IMR-90 (cell line): ENCODE results near the gene MET. TPM values are rescaled to one million over a fixed set of nuclear protein-coding genes. Genes with fewer than 3 reads are reported as not detected.

Experiments
- ATAC-seq: fragments of 200-7000 bp; cut with Tn5 transposase; 2 replicates; pipeline ENCODE4 v1.9.1; 2020; ENCODE audit warnings: low read depth, mild to moderate bottlenecking, moderate library complexity
- BruUV-seq: library from RNA; stranded (reverse); fragments of 400-500 nt; replicated peaks from 2 replicates; lab custom pipeline; 2021; lab: Mats Ljungman, UMichigan
- CTCF ChIA-PET: fragments of 300-600 bp; formaldehyde crosslinking; extraction: SDS; loops from one replicate; lab custom pipeline; 2021; ENCODE audit warnings: antibody characterized with exemption; lab: Yijun Ruan, JAX
- POLR2A ChIA-PET: fragments of 300-600 bp; sonication (Branson Sonifier 250); formaldehyde crosslinking; loops from one replicate; lab custom pipeline; 2022; ENCODE audit warnings: antibody characterized with exemption; ENCODE audit not compliant: unreplicated experiment; lab: Charles Lee
- DNase-seq: peaks from one replicate; pipeline ENCODE4 v3.0.0; 2013
- H2AFZ ChIP-seq: replicated peaks from 2 replicates; pipeline ENCODE3; 2013; ENCODE audit warnings: low read length, mild to moderate bottlenecking; ENCODE audit not compliant: poor library complexity
- H2AK5ac ChIP-seq: 2 replicates; pipeline ENCODE4 v1.6.1; 2013; ENCODE audit warnings: low read depth, low read length, inconsistent platforms
- H2AK9ac ChIP-seq: replicated peaks from 2 replicates; pipeline ENCODE3; 2013; ENCODE audit warnings: mild to moderate bottlenecking, low read depth, low read length, moderate library complexity; ENCODE audit not compliant: poor library complexity
- H2BK120ac ChIP-seq: 2 replicates; pipeline ENCODE4 v1.6.1; 2013; ENCODE audit warnings: low read depth, low read length, inconsistent platforms
- H2BK15ac ChIP-seq: 3 replicates; pipeline ENCODE4 v1.6.1; 2013; ENCODE audit warnings: low read depth, low read length, inconsistent platforms
- H2BK20ac ChIP-seq: 2 replicates; pipeline ENCODE4 v1.6.1; 2013; ENCODE audit warnings: low read depth, mild to moderate bottlenecking, inconsistent platforms, low read length, moderate library complexity
- H2BK5ac ChIP-seq: 2 replicates; pipeline ENCODE4 v1.6.1; 2013; ENCODE audit warnings: mild to moderate bottlenecking, low read depth, low read length, inconsistent platforms; ENCODE audit not compliant: poor library complexity, severe bottlenecking
- H3K14ac ChIP-seq: replicated peaks from 2 replicates; pipeline ENCODE4 v1.6.1; 2013; ENCODE audit warnings: low read depth, low read length, inconsistent platforms
- H3K18ac ChIP-seq: 2 replicates; pipeline ENCODE4 v1.6.1; 2013; ENCODE audit warnings: low read depth, low read length, control low read depth
- H3K23ac ChIP-seq: 2 replicates; pipeline ENCODE4 v1.6.1; 2013; ENCODE audit warnings: low read depth, low read length, inconsistent platforms
- H3K27ac ChIP-seq: 2 replicates; pipeline ENCODE4 v1.5.1; 2013; ENCODE audit warnings: mild to moderate bottlenecking, control low read depth, low read length; ENCODE audit not compliant: insufficient read depth
- H3K27me3 ChIP-seq: 2 replicates; pipeline ENCODE4 v1.6.1; 2013; ENCODE audit warnings: low read length; ENCODE audit not compliant: control insufficient read depth, insufficient read depth
- H3K36me3 ChIP-seq: 2 replicates; pipeline ENCODE4 v1.6.1; 2013; ENCODE audit warnings: low read length, mixed read lengths; ENCODE audit not compliant: control insufficient read depth, insufficient read depth
- H3K4ac ChIP-seq: 2 replicates; pipeline ENCODE4 v1.6.1; 2013; ENCODE audit warnings: low read depth, low read length, inconsistent platforms
- H3K4me1 ChIP-seq: 2 replicates; pipeline ENCODE4 v1.6.1; 2013; ENCODE audit warnings: low read length, mixed read lengths; ENCODE audit not compliant: control insufficient read depth, insufficient read depth
- H3K4me2 ChIP-seq: 2 replicates; pipeline ENCODE4 v1.6.1; 2013; ENCODE audit warnings: low read depth, mild to moderate bottlenecking, control low read depth, low read length, moderate library complexity
- H3K4me3 ChIP-seq: 2 replicates; pipeline ENCODE4 v1.5.1; 2013; ENCODE audit warnings: low read depth, mild to moderate bottlenecking, control low read depth, low read length, moderate library complexity; ENCODE audit not compliant: insufficient read depth
- H3K56ac ChIP-seq: 2 replicates; pipeline ENCODE4 v1.6.1; 2013; ENCODE audit warnings: low read length, inconsistent platforms; ENCODE audit not compliant: insufficient read depth; ENCODE audit errors: extremely low read depth
- H3K79me1 ChIP-seq, 2 experiments: 2 replicates each; pipeline ENCODE4 v1.6.1; 2013; ENCODE audit warnings: low read length in 2 of 2, inconsistent platforms in 1 of 2, low read depth in 1 of 2
- H3K9ac ChIP-seq: 2 replicates; pipeline ENCODE4 v1.6.1; 2013; ENCODE audit warnings: low read depth, low read length, control low read depth
- H3K9me1 ChIP-seq: 2 replicates; pipeline ENCODE4 v1.6.1; 2013; ENCODE audit warnings: low read length, inconsistent platforms; ENCODE audit not compliant: insufficient read depth
- H3K9me3 ChIP-seq: 2 replicates; pipeline ENCODE4 v1.6.1; 2013; ENCODE audit warnings: low read length; ENCODE audit not compliant: control insufficient read depth, insufficient read depth
- H4K20me1 ChIP-seq: 2 replicates; pipeline ENCODE4 v1.6.1; 2013; ENCODE audit warnings: low read length, inconsistent platforms; ENCODE audit not compliant: insufficient read depth
- H4K5ac ChIP-seq: 2 replicates; pipeline ENCODE4 v1.6.1; 2013; ENCODE audit warnings: mild to moderate bottlenecking, low read depth, low read length, control low read depth
- H4K8ac ChIP-seq, 2 experiments: 2 replicates each; pipeline ENCODE4 v1.6.1; 2013; ENCODE audit warnings: low read depth in 2 of 2, low read length in 2 of 2, control low read depth in 1 of 2, inconsistent platforms in 1 of 2
- H4K91ac ChIP-seq: 2 replicates; pipeline ENCODE4 v1.6.1; 2013; ENCODE audit warnings: low read depth, low read length, inconsistent platforms; ENCODE audit not compliant: insufficient read depth
- BHLHE40 ChIP-seq: fragments of 150-350 bp; IDR thresholded peaks from 2 replicates; pipeline ENCODE4 v1.6.1; 2016; ENCODE audit warnings: mild to moderate bottlenecking, low read depth, low read length
- CHD1 ChIP-seq: IDR thresholded peaks from 2 replicates; pipeline ENCODE4 v1.6.1; 2012; ENCODE audit warnings: low read depth, low read length, improper control_type of control experiment
- FOS ChIP-seq: fragments of 150-350 bp; IDR thresholded peaks from 2 replicates; pipeline ENCODE4 v1.6.1; 2016; ENCODE audit warnings: low read depth, low read length
- MAZ ChIP-seq: IDR thresholded peaks from 2 replicates; pipeline ENCODE4 v1.6.1; 2012; ENCODE audit warnings: low read depth, mild to moderate bottlenecking, low read length, improper control_type of control experiment, moderate library complexity, borderline replicate concordance
- MXI1 ChIP-seq: IDR thresholded peaks from 2 replicates; pipeline ENCODE4 v1.6.1; 2012; ENCODE audit warnings: low read depth, mild to moderate bottlenecking, low read length, moderate library complexity, borderline replicate concordance
- POLR2A ChIP-seq: IDR thresholded peaks from 2 replicates; pipeline ENCODE4 v1.6.1; 2012; ENCODE audit warnings: mild to moderate bottlenecking, low read depth, low read length
- USF2 ChIP-seq: fragments of 150-350 bp; IDR thresholded peaks from 2 replicates; pipeline ENCODE4 v1.6.1; 2017; ENCODE audit warnings: mild to moderate bottlenecking, antibody characterized with exemption, low read length, low read depth
- WGBS, 2 experiments: methylation state at CpG; one replicate each; pipeline versions ENCODE4 v1.1.5 to v1.1.7; 2013; ENCODE audit warnings: missing lambda C conversion rate in 2 of 2; ENCODE audit not compliant: insufficient read length in 1 of 2; ENCODE audit errors: extremely low coverage in 2 of 2; 5-methylcytosine and 5-hydroxymethylcytosine counted together
- dilution Hi-C: fragments of 300-500 bp; cut with HindIII; formaldehyde crosslinking; loops from one replicate; pipeline ENCODE4 v1.14.3; 2018; ENCODE audit warnings: low sequenced_read_pairs; ENCODE audit not compliant: unreplicated experiment
- in situ Hi-C: fragments of 300-500 bp; cut with MboI; formaldehyde crosslinking; loops from 3 replicates; pipeline ENCODE4 v1.14.3; 2019; ENCODE audit warnings: low sequenced_read_pairs, inconsistent platforms, mixed read lengths
- intact Hi-C: fragments of 100-400 bp; cut with micrococcal nuclease; formaldehyde crosslinking; loops from 2 replicates; pipeline ENCODE4 v1.10.0; 2022
- polyA plus RNA-seq, 3 experiments: library from polyadenylated mRNA; depleted of rRNA; stranded (reverse); fragments of >200 nt; gene quantifications; 2 replicates each; pipeline ENCODE4 v1.2.3, GENCODE V29; 2012; ENCODE audit warnings: low replicate concordance in 1 of 3
- total RNA-seq: library from RNA; depleted of rRNA; stranded (reverse); fragments of >200 nt; gene quantifications from 2 replicates; pipeline ENCODE4 v1.2.3, GENCODE V29; 2012

MET gene
- total and polyA plus RNA-seq, 2 of the 4 experiments (the other 2 are of a cell fraction), result 15.0 to 84.6 TPM

GRCh38 chr7:116736927-116737715 is 65.1 kb downstream of the MET start:
- intact Hi-C loops (loop anchor here (5.0 kb wide), 1 partner anchor 40 kb away; no protein-coding TSS in a partner anchor), dilution Hi-C loops (no loop called here), in situ Hi-C loops (no loop called here)
- no peak overlapping the region for H4K5ac ChIP-seq
- 100% methylated on average over 2 of the region's 8 CpGs; no CpG with 5 or more reads in 1 of the 2 experiments for WGBS, 2 experiments
- H3K9ac ChIP-seq, result no peak overlapping the region
- ChIA-PET POLR2A (interaction anchor here (0.6 kb wide), 1 partner anchor 1023 kb away, joined by 3 read pairs; no protein-coding TSS in a partner anchor), CTCF (no interaction called here)
- 0 out of 2 replicates have a peak, but pooled peaks cover 2% of the 10 kb centered on the region for H3K36me3 ChIP-seq
- H4K8ac ChIP-seq, result no peak overlapping the region
- H2AK5ac ChIP-seq, result no peak overlapping the region; the same call in 1 of the 2 replicates
- no peak overlapping the region for H3K4me2 ChIP-seq
- no TSS peak for BruUV-seq
- H3K14ac ChIP-seq, result peak overlapping the region; percentile 30; the same call in 1 of the 2 replicates
- peaks cover 8% of the 10 kb centered on the region; the same call in 1 of the 2 replicates for H3K9me1 ChIP-seq
- H2AK9ac ChIP-seq, result no peak overlapping the region
- H2BK5ac ChIP-seq, result no peak overlapping the region
- H3K23ac ChIP-seq, result no peak overlapping the region
- H2BK15ac ChIP-seq, result no peak overlapping the region
- no peak overlapping the region for H3K4me3 ChIP-seq
- peaks cover 0 to 3% of the 10 kb centered on the region in 2 experiments; a peak in 2 of 4 replicates for H3K79me1 ChIP-seq
- no peak overlapping the region for H2BK20ac ChIP-seq
- H3K4me1 ChIP-seq, result peaks cover 19% of the 10 kb centered on the region
- ATAC-seq (no peak), DNase-seq (peak; percentile 48)
- no peaks in the 10 kb centered on the region for H3K27me3 ChIP-seq
- TF ChIP-seq MAZ (no peak), BHLHE40 (no peak), FOS (no peak), CHD1 (no peak), USF2 (no peak), MXI1 (no peak), POLR2A (no peak)
- H4K20me1 ChIP-seq, result no peaks in the 10 kb centered on the region
- no peak overlapping the region for H2BK120ac ChIP-seq
- H3K56ac ChIP-seq, result no peak overlapping the region
- H2AFZ ChIP-seq, result no peak overlapping the region
- H3K4ac ChIP-seq, result no peak overlapping the region
- H3K18ac ChIP-seq, result no peak overlapping the region
- H4K91ac ChIP-seq, result no peak overlapping the region
- no peaks in the 10 kb centered on the region for H3K9me3 ChIP-seq
- H3K27ac ChIP-seq, result no peak overlapping the region
